NCI-H2196 (cell line): Measurements from ENCODE around the gene RTN4RL2.

ENCODE experiments used
- DNase-seq: peaks from one replicate; lab custom pipeline; 2025; ENCODE audit not compliant: unreplicated experiment; lab: John Stamatoyannopoulos, UW

RTN4RL2 gene

GRCh38 chr11:57479911-57480310 lies 19.6 kb downstream of the RTN4RL2 start:
- no peak for DNase-seq

- peak; percentile 58 for DNase-seq
These were observed 20.2 kb downstream of the RTN4RL2 start for GRCh38 chr11:57480409-57481137.

- no peak for DNase-seq
These were observed 21.0 kb downstream of the RTN4RL2 start for GRCh38 chr11:57481315-57481714.

GRCh38 chr11:57481915-57482781 lies 21.8 kb downstream of the RTN4RL2 start:
- no peak for DNase-seq

GRCh38 chr11:57482782-57483561 lies 22.6 kb downstream of the RTN4RL2 start:
- peak; percentile 53 for DNase-seq

GRCh38 chr11:57483562-57483918 lies 23.2 kb downstream of the RTN4RL2 start:
- DNase-seq, result no peak

- no peak for DNase-seq
These were observed 23.9 kb downstream of the RTN4RL2 start for GRCh38 chr11:57484141-57484710.

- no peak for DNase-seq
These were observed 25.1 kb downstream of the RTN4RL2 start for GRCh38 chr11:57485217-57485990.

- DNase-seq, result no peak
These were observed 26.9 kb downstream of the RTN4RL2 start for GRCh38 chr11:57487021-57487778.

GRCh38 chr11:57487920-57488659 lies 27.8 kb downstream of the RTN4RL2 start:
- DNase-seq, result no peak

- no peak for DNase-seq
These were observed 30.3 kb downstream of the RTN4RL2 start for GRCh38 chr11:57490456-57491248.

- DNase-seq, result peak; percentile 13
These were observed 31.2 kb downstream of the RTN4RL2 start for GRCh38 chr11:57491371-57492061.

- peak; percentile 63 for DNase-seq
These were observed 33.5 kb downstream of the RTN4RL2 start for GRCh38 chr11:57493507-57494503.

GRCh38 chr11:57496109-57496820 lies 35.9 kb downstream of the RTN4RL2 start:
- no peak for DNase-seq

- DNase-seq, result no peak
These were observed 37.2 kb downstream of the RTN4RL2 start for GRCh38 chr11:57497303-57498247.
